ENCODE measurements around the gene BBC3. TPM values are rescaled to one million over a fixed set of nuclear protein-coding genes. Genes with fewer than 3 reads are reported as not detected.
A peak's percentile ranks its signal among the peaks of the same experiment; 100 is the strongest.
"Not testable (repeated sequence)": the region's sequence is repeated elsewhere in the genome, so short reads cannot be mapped to it uniquely, and the experiment has no call there.

The BBC3 gene
- total RNA-seq, 3 donors from 2014 or later: 4.4 to 6.0 (median 5.7) TPM

- no peaks in the 10 kb centered on the region for H3K9me3 Mint-ChIP-seq
- no peaks in the 10 kb centered on the region for H3K27me3 Mint-ChIP-seq (ENCODE audit: low read depth)
These were observed 36.4 kb upstream of the BBC3 start for GRCh38 chr19:47267350-47267759.

DNA sequence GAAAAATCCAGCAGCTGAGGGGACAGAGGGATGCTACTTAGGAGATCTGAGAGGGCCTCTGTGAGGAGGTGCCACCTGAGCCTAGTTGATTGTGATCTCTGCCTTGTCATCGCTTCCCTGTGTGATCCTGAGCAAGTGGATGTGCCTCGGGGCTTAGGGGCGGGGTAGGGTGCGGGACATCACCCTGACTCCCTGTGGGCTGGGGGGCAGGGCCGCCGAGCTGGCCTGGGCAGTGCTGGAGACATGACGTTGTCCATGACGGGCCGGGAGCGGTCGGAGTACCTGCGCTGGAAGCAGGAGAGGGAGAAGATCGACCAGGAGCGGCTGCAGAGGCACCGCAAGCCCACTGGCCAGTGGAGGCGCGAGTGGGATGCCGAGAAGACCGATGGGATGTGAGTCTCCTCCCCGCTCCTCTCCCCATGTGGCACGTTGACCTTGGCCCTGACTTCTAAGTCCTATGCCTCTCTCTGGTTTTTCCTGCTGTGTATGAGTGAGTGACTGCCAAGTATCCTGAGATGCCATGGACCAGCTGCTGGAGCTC is 35.5 kb upstream of the BBC3 start:
- peaks cover 20% of the 10 kb centered on the region for H3K36me3 Mint-ChIP-seq (ENCODE audit: insufficient read depth)
- H3K9me3 Mint-ChIP-seq: no peaks in the 10 kb centered on the region
- H3K4me3 Mint-ChIP-seq: no peak overlapping the region
- no peak for DNase-seq
- no peak for ATAC-seq
- H3K4me1 Mint-ChIP-seq (ENCODE audit: low read depth): no peaks in the 10 kb centered on the region
- H3K27me3 Mint-ChIP-seq (ENCODE audit: low read depth): no peaks in the 10 kb centered on the region

More at GRCh38 chr19:47267350-47267759, 36.4 kb upstream of the BBC3 start:
- DNase-seq (no peak), ATAC-seq (no peak)
- H3K36me3 Mint-ChIP-seq (ENCODE audit: insufficient read depth): peaks cover 20% of the 10 kb centered on the region
- no peak overlapping the region for H3K4me3 Mint-ChIP-seq
- peaks cover 2% of the 10 kb centered on the region for H3K4me1 Mint-ChIP-seq (ENCODE audit: low read depth)

DNA sequence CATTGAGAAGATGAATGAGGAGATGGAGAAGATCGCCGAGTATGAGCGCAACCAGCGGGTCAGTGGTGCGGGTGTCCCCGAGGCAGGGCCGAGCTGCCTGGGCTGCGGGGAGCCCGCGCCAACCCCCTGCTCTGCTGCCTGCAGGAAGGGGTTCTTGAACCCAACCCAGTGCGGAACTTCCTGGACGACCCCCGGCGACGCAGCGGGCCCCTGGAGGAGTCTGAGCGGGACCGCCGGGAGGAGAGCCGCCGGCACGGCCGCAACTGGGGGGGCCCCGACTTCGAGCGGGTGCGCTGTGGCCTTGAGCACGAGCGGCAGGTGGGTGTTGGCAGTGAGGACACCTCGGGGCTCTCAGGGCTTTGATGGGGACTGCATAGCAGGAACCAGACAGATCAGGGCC is 33.6 kb upstream of the BBC3 start:
- Mint-ChIP-seq H3K4me1 (ENCODE audit: low read depth) (peaks cover 6% of the 10 kb centered on the region), H3K9me3 (no peaks in the 10 kb centered on the region), H3K36me3 (ENCODE audit: insufficient read depth) (peaks cover 26% of the 10 kb centered on the region), H3K4me3 (no peak overlapping the region), H3K27me3 (ENCODE audit: low read depth) (no peaks in the 10 kb centered on the region)
- no peak for DNase-seq
- no peak for ATAC-seq

- not testable (repeated sequence) for H3K4me3 Mint-ChIP-seq
These were observed 31.2 kb upstream of the BBC3 start for GRCh38 chr19:47261946-47262793.

DNA sequence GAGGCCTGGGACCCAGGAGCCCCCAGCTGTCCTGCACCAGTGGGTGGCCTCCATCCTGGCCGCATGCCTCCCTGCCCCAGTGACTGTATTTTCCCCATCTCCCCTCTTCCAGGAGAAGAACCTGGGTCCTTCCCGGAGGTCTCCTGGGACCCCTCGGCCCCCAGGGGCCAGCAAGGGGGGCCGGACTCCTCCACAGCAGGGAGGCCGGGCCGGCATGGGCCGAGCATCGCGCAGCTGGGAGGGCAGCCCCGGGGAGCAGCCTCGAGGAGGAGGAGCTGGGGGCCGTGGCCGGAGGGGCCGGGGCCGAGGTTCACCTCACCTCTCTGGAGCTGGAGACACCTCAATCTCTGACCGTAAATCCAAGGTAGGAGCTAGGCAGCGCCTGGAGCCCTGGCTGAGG is 29.5 kb upstream of the BBC3 start:
- Mint-ChIP-seq H3K36me3 (ENCODE audit: insufficient read depth) (peaks cover 38% of the 10 kb centered on the region), H3K9me3 (no peaks in the 10 kb centered on the region), H3K27me3 (ENCODE audit: low read depth) (no peaks in the 10 kb centered on the region), H3K4me3 (no peak overlapping the region), H3K4me1 (ENCODE audit: low read depth) (peaks cover 32% of the 10 kb centered on the region)
- ATAC-seq (no peak), DNase-seq (no peak)

More at GRCh38 chr19:47261946-47262793, 31.2 kb upstream of the BBC3 start:
- peaks cover 38% of the 10 kb centered on the region for H3K36me3 Mint-ChIP-seq (ENCODE audit: insufficient read depth)
- not testable (repeated sequence) for ATAC-seq; H3K27me3 Mint-ChIP-seq (ENCODE audit: low read depth); DNase-seq; H3K9me3 Mint-ChIP-seq
- H3K4me1 Mint-ChIP-seq (ENCODE audit: low read depth): peaks cover 28% of the 10 kb centered on the region

DNA sequence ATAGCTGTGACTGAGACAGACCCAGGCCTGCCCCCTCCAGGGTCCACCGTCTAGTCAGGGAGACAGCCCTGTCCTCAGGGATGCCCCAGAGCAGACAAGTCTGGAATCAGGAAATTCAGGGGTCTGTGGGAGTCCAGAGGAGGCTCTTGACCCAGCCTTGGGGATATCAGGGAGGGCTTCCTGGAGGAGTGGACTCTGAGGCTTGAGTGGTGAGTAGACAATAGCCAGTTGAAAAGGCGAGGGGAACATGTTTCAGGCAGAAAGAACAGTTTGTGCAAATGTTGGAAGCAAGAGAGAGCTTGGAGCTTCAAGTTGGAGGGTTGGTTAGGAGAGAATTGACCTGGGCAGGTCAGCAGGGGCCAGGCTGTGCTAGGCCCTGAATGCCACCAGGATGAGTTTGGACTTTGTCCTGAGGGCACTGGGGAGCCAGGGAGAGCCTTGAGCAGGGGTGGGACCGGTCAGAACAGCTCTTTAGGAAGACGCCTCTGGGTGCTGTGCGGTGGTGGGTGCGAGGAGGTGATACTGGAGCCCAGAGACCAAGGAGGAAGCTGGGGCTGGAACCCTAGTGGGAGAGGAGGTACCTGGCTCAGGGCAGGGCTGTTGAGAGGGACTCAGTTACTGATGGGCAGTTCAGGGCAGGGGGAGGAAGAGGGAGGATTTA is 28.0 kb upstream of the BBC3 start:
- peaks cover 32% of the 10 kb centered on the region for H3K36me3 Mint-ChIP-seq (ENCODE audit: insufficient read depth)
- peaks cover 32% of the 10 kb centered on the region for H3K4me1 Mint-ChIP-seq (ENCODE audit: low read depth)
- H3K9me3 Mint-ChIP-seq: no peaks in the 10 kb centered on the region
- no peaks in the 10 kb centered on the region for H3K27me3 Mint-ChIP-seq (ENCODE audit: low read depth)
- peak overlapping the region; percentile 9 for H3K4me3 Mint-ChIP-seq
- DNase-seq (no peak), ATAC-seq (no peak)

DNA sequence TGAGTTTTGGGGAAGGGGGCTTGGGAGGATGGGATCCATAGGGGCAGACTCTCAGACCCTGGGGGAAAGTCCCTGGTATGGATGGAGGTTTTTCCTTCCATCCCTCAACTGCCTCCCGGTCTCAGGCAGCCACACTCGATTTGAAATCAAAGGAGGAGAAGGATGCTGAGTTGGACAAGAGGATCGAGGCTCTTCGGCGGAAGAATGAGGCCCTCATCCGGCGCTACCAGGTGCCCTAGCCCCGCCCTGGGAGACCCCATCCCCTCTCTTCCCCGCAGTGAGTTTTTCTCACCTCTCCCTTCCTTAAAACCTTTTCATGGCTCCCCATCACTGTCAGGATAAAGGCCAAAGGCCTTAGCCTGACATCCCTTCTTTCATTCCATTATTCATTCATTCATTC is 27.4 kb upstream of the BBC3 start:
- Mint-ChIP-seq H3K4me1 (ENCODE audit: low read depth) (peaks cover 32% of the 10 kb centered on the region), H3K4me3 (no peak overlapping the region), H3K36me3 (ENCODE audit: insufficient read depth) (peaks cover 30% of the 10 kb centered on the region), H3K9me3 (no peaks in the 10 kb centered on the region), H3K27me3 (ENCODE audit: low read depth) (no peaks in the 10 kb centered on the region)
- no peak for ATAC-seq
- DNase-seq: no peak

DNA sequence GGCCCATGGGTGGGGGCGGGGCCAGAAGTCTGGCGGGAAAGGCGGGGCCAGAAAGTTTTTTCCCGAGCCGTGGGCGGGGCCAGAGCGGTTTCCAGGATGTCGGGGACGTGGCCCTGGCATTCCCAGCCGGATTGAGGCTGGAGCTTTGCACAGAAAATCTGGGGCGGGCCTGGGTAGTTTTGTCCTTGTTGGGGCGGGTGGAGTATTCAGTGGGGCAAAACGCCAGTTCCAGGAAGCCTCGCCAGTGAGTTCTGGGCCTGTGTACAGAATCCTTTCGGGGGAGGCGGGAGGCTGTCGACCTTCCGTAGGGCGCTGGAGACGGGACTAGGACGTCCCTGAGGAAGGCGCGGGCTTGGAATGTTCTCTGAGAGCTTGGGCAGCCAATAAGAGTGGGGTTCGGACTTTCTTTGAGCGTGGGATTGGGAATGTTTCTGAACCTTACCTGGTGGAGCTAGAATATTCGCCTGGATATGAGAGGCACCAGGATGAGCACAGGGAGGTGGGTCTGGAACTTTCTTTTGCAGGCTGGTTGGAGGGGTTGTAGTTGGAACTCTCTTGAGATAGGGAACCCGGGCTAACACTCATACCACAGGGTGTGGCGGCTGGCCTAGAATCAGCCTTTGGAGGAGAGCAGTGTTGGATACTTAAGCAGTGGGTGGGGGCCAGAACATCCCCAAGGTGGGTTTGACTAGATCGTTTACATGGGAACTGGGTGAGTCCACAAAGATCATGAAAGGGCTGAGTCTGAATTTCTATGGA is 26.6 kb upstream of the BBC3 start:
- ATAC-seq: no peak
- DNase-seq: no peak
- H3K4me1 Mint-ChIP-seq (ENCODE audit: low read depth): peaks cover 32% of the 10 kb centered on the region
- peaks cover 30% of the 10 kb centered on the region for H3K36me3 Mint-ChIP-seq (ENCODE audit: insufficient read depth)
- no peaks in the 10 kb centered on the region for H3K9me3 Mint-ChIP-seq
- no peaks in the 10 kb centered on the region for H3K27me3 Mint-ChIP-seq (ENCODE audit: low read depth)
- H3K4me3 Mint-ChIP-seq: peak overlapping the region; percentile 88

- Mint-ChIP-seq H3K27me3 (ENCODE audit: low read depth) (no peaks in the 10 kb centered on the region), H3K4me3 (peak overlapping the region; percentile 88), H3K36me3 (ENCODE audit: insufficient read depth) (peaks cover 30% of the 10 kb centered on the region), H3K4me1 (ENCODE audit: low read depth) (peaks cover 32% of the 10 kb centered on the region), H3K9me3 (no peaks in the 10 kb centered on the region)
- peak; percentile 82 to 84 for ATAC-seq
- DNase-seq: peak; percentile 100
These were observed 25.9 kb upstream of the BBC3 start for GRCh38 chr19:47256693-47257410.

- DNase-seq (peak; percentile 84), ATAC-seq (peak; percentile 69 to 73)
- Mint-ChIP-seq H3K27me3 (ENCODE audit: low read depth) (no peaks in the 10 kb centered on the region), H3K4me3 (peak within 1 kb of the TSS; percentile 88), H3K9me3 (no peaks in the 10 kb centered on the region), H3K36me3 (ENCODE audit: insufficient read depth) (peaks cover 27% of the 10 kb centered on the region), H3K4me1 (ENCODE audit: low read depth) (peaks cover 31% of the 10 kb centered on the region)
These were observed 25.1 kb upstream of the BBC3 start, which contains the start of gene CCDC9 for GRCh38 chr19:47255879-47256692. Gene CCDC9 (plus strand): TSS chr19:47256525. CDS start chr19:47258401, 1,876 bp downstream.

- peaks cover 10% of the 10 kb centered on the region for H3K36me3 Mint-ChIP-seq (ENCODE audit: insufficient read depth)
- H3K4me3 Mint-ChIP-seq: no peak overlapping the region
- no peaks in the 10 kb centered on the region for H3K27me3 Mint-ChIP-seq (ENCODE audit: low read depth)
- no peak for ATAC-seq
- H3K4me1 Mint-ChIP-seq (ENCODE audit: low read depth): peaks cover 23% of the 10 kb centered on the region
- no peaks in the 10 kb centered on the region for H3K9me3 Mint-ChIP-seq
- no peak for DNase-seq
These were observed 23.0 kb upstream of the BBC3 start for GRCh38 chr19:47253970-47254369.

DNA sequence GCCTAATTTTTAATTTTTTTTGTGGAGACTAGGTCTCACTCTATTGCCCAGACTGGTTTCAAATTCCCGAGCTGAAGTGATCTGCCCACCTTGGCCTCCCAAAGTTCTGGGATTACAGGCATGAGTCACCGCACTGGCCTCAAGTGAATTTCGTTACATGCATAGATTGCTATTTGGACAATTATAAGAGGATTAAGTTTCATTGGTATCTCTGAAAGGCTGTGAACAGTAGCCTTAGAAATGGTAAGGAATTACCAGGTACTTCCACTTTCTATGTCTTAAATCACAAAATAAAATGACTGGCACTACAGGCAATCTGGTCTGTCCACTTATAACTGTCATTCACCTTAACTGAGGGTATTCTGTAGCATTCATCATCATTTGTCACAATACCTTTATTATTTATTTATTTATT is 22.5 kb upstream of the BBC3 start:
- H3K9me3 Mint-ChIP-seq: no peaks in the 10 kb centered on the region
- ATAC-seq (no peak), DNase-seq (no peak)
- no peaks in the 10 kb centered on the region for H3K27me3 Mint-ChIP-seq (ENCODE audit: low read depth)
- peaks cover 6% of the 10 kb centered on the region for H3K36me3 Mint-ChIP-seq (ENCODE audit: insufficient read depth)
- peaks cover 18% of the 10 kb centered on the region for H3K4me1 Mint-ChIP-seq (ENCODE audit: low read depth)
- no peak overlapping the region for H3K4me3 Mint-ChIP-seq

DNA sequence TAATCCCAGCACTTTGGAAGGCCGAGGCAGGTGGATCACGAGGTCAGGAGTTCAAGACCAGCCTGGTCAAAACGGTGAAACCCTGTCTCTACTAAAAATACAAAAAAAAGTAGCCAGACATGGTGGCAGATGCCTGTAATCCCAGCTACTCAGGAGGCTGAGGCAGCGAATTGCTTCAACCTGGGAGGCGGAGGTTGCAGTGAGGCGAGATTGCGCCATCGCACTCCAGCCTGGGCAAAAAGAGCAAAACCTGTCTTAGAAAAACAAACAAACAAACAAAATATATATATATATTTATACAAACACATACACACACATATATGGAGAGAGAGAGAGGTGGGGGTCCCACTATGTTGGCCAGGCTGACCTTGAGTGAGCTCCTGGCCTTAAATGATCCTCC is 22.0 kb upstream of the BBC3 start:
- ATAC-seq; H3K27me3 Mint-ChIP-seq (ENCODE audit: low read depth): not testable (repeated sequence)

More for the DNA sequence above, 22.0 kb upstream of the BBC3 start:
- not testable (repeated sequence) for H3K9me3 Mint-ChIP-seq; H3K36me3 Mint-ChIP-seq (ENCODE audit: insufficient read depth); H3K4me3 Mint-ChIP-seq; DNase-seq
- peaks cover 14% of the 10 kb centered on the region for H3K4me1 Mint-ChIP-seq (ENCODE audit: low read depth)

Measured in activated T-cell treated with anti-CD3 and anti-CD28 coated beads, Interleukin-2, amount 50 U/mL, for 4 hours (primary cell).